ENCODE data around the gene HS6ST3. TPM values are rescaled to one million over a fixed set of nuclear protein-coding genes. Genes with fewer than 3 reads are reported as not detected.

HS6ST3 gene
- total RNA-seq, 1 experiment from 2014 or later, result 0.11 TPM

GRCh38 chr13:96214824-96215445, 125.0 kb downstream of the HS6ST3 start:
- ChIA-PET CTCF (no interaction called here), POLR2A (ENCODE audit: unreplicated experiment) (no interaction called here)
- TF ChIP-seq EZH2phosphoT487 (IDR thresholded peaks at IDR 0.05; ENCODE audit: borderline replicate concordance, low read length) (no peak), EZH2 (IDR thresholded peaks at IDR 0.05; ENCODE audit: low read length, unreplicated experiment) (no peak)
- TF ChIP-seq, protein P1, sequence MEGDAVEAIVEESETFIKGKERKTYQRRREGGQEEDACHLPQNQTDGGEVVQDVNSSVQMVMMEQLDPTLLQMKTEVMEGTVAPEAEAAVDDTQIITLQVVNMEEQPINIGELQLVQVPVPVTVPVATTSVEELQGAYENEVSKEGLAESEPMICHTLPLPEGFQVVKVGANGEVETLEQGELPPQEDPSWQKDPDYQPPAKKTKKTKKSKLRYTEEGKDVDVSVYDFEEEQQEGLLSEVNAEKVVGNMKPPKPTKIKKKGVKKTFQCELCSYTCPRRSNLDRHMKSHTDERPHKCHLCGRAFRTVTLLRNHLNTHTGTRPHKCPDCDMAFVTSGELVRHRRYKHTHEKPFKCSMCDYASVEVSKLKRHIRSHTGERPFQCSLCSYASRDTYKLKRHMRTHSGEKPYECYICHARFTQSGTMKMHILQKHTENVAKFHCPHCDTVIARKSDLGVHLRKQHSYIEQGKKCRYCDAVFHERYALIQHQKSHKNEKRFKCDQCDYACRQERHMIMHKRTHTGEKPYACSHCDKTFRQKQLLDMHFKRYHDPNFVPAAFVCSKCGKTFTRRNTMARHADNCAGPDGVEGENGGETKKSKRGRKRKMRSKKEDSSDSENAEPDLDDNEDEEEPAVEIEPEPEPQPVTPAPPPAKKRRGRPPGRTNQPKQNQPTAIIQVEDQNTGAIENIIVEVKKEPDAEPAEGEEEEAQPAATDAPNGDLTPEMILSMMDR (conservative IDR thresholded peaks at IDR 0.05; ENCODE audit: low read depth, low read length), result no peak
- H3K79me2 ChIP-seq (ENCODE audit: low read length), result no peaks in the 10 kb centered on the region
- no TSS peak for BruUV-seq (replicated peaks)
- no peak overlapping the region for H3K27ac ChIP-seq (ENCODE audit: low read length)
- no peak overlapping the region for H3K4me2 ChIP-seq (ENCODE audit: low read length)
- H3K4me1 ChIP-seq (ENCODE audit: insufficient read depth, low read length), result no peaks in the 10 kb centered on the region
- H3K9me3 ChIP-seq (ENCODE audit: low read length), result no peaks in the 10 kb centered on the region
- no peaks in the 10 kb centered on the region for H3K27me3 ChIP-seq (ENCODE audit: low read length)
- no peak overlapping the region for H3K4me3 ChIP-seq (ENCODE audit: low read length)
- no peak overlapping the region for H2AFZ ChIP-seq (ENCODE audit: low read length)
- intact Hi-C loops (cut with micrococcal nuclease), result no loop called here
- ATAC-seq (no peak), DNase-seq (no peak)
- no peaks in the 10 kb centered on the region for H3K9me2 ChIP-seq (replicated peaks; ENCODE audit: low read length)
- no peak overlapping the region for H3K9ac ChIP-seq (ENCODE audit: low read length)
- no peaks in the 10 kb centered on the region for H3K36me3 ChIP-seq (ENCODE audit: low read depth, low read length)
- H3F3A ChIP-seq (ENCODE audit: low read length, unreplicated experiment), result no peaks in the 10 kb centered on the region
- H4K20me1 ChIP-seq (ENCODE audit: low read length), result no peaks in the 10 kb centered on the region

DNA sequence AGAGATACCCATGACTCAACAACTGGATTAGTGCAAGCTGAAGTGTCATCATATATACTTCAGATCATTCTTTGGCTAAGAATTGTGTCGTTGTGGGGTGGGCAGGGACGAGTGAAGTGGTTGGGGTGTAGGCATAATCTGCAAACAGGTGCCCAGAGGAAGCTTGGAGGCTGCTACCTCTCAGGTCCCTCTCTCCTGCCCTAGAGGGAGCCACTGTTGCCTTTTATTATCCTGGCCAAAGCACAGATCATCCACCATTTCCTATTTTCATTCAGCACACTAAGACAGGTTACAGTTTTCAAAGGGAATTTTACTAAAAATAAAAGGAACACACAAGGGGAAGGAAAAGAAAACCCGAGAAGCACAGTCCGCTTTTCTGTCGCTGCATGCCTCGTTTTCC, 126.6 kb downstream of the HS6ST3 start:
- TF ChIP-seq, protein P1 (conservative IDR thresholded peaks at IDR 0.05; ENCODE audit: low read depth, low read length), result no peak
- no peak for TF ChIP-seq EZH2 (IDR thresholded peaks at IDR 0.05; ENCODE audit: low read length, unreplicated experiment)
- no peak for TF ChIP-seq EZH2phosphoT487 (IDR thresholded peaks at IDR 0.05; ENCODE audit: borderline replicate concordance, low read length)
- POLR2A ChIA-PET (ENCODE audit: unreplicated experiment), result no interaction called here
- ATAC-seq, result no peak
- H4K20me1 ChIP-seq (ENCODE audit: low read length), result no peaks in the 10 kb centered on the region
- H3K4me2 ChIP-seq (ENCODE audit: low read length), result no peak overlapping the region
- H3K4me1 ChIP-seq (ENCODE audit: insufficient read depth, low read length), result no peaks in the 10 kb centered on the region
- H2AFZ ChIP-seq (ENCODE audit: low read length), result no peak overlapping the region
- CTCF ChIA-PET, result no interaction called here
- intact Hi-C loops (cut with micrococcal nuclease), result no loop called here
- no peaks in the 10 kb centered on the region for H3K9me2 ChIP-seq (replicated peaks; ENCODE audit: low read length)
- no peak overlapping the region for H3K9ac ChIP-seq (ENCODE audit: low read length)
- H3K4me3 ChIP-seq (ENCODE audit: low read length), result no peak overlapping the region
- no peaks in the 10 kb centered on the region for H3F3A ChIP-seq (ENCODE audit: low read length, unreplicated experiment)
- DNase-seq, result no peak
- no peaks in the 10 kb centered on the region for H3K27me3 ChIP-seq (ENCODE audit: low read length)
- H3K27ac ChIP-seq (ENCODE audit: low read length), result no peak overlapping the region
- no TSS peak for BruUV-seq (replicated peaks)
- no peaks in the 10 kb centered on the region for H3K79me2 ChIP-seq (ENCODE audit: low read length)
- no peaks in the 10 kb centered on the region for H3K36me3 ChIP-seq (ENCODE audit: low read depth, low read length)
- H3K9me3 ChIP-seq (ENCODE audit: low read length), result no peaks in the 10 kb centered on the region

GRCh38 chr13:96218475-96218874, 128.6 kb downstream of the HS6ST3 start:
- Histone ChIP-seq H3K79me2 (ENCODE audit: low read length) (no peaks in the 10 kb centered on the region), H2AFZ (ENCODE audit: low read length) (no peak overlapping the region), H3K27me3 (ENCODE audit: low read length) (no peaks in the 10 kb centered on the region), H3K9me3 (ENCODE audit: low read length) (no peaks in the 10 kb centered on the region), H3K36me3 (ENCODE audit: low read depth, low read length) (no peaks in the 10 kb centered on the region), H3F3A (ENCODE audit: low read length, unreplicated experiment) (no peaks in the 10 kb centered on the region), H3K9me2 (replicated peaks; ENCODE audit: low read length) (no peaks in the 10 kb centered on the region), H3K4me2 (ENCODE audit: low read length) (no peak overlapping the region), H4K20me1 (ENCODE audit: low read length) (no peaks in the 10 kb centered on the region), H3K9ac (ENCODE audit: low read length) (no peak overlapping the region), H3K4me3 (ENCODE audit: low read length) (no peak overlapping the region), H3K27ac (ENCODE audit: low read length) (no peak overlapping the region), H3K4me1 (ENCODE audit: insufficient read depth, low read length) (no peaks in the 10 kb centered on the region)
- POLR2A ChIA-PET (ENCODE audit: unreplicated experiment), result no interaction called here
- CTCF ChIA-PET, result no interaction called here
- no peak for DNase-seq
- no TSS peak for BruUV-seq (replicated peaks)
- no peak for ATAC-seq
- no peak for TF ChIP-seq EZH2 (IDR thresholded peaks at IDR 0.05; ENCODE audit: low read length, unreplicated experiment)
- intact Hi-C loops (cut with micrococcal nuclease), result no loop called here

Measured in PC-3 (cell line).